Measurements from ENCODE around the gene GALT. TPM values are rescaled to one million over a fixed set of nuclear protein-coding genes. Genes with fewer than 3 reads are reported as not detected.

Gene GALT
- total and polyA plus RNA-seq, 2 donors (not counting 1 experiment from before 2014, with no cell fraction given), result 20.1 to 29.1 TPM

DNA sequence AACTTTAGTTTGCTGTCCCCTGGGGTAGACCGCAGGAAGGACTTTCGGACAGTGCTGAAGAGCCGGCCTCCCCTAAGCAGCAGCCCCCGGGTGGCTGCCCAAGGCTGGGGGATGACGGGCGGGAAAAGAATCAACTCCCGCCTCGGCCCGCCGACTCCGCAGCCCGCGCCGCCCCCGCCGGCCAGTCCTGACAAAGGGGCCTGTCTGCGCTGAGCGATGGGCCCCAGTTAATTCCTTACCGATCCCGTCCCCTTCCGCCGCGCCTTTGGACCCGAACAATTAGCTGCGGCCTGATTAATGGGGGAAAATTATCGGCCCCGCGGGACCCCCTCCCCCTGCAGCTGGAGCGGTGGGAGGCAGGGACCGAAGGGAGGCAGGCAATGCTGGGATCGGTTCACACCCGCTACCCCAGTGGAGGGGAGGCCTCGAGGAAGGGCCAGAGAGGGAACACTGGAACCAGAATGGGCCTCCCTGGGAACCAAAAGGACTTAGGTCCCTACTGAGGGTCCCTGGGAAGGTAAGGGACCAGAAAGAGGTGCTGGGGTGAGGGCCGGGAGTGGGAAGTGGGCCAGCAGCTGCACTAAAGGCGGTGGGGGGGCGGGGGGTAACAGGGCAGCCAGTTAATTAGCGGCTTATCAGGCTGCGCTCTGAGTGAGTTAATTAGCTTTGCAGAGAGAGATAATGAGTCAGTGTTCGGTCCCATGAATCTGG is 21.8 kb upstream of the GALT start:
- H3K9ac ChIP-seq (ENCODE audit: insufficient read depth, low read length), result no peak overlapping the region
- no peak overlapping the region for H2AFZ ChIP-seq (ENCODE audit: low read length)
- no peak overlapping the region for H3K4me2 ChIP-seq (ENCODE audit: extremely low read depth, insufficient read depth, low read length)
- H3K4me1 ChIP-seq (ENCODE audit: control insufficient read depth, extremely low read depth, insufficient read depth, low read length), result no peaks in the 10 kb centered on the region
- no peak for DNase-seq (ENCODE audit: low read depth in 2 of 2)
- no peaks in the 10 kb centered on the region for H4K20me1 ChIP-seq (ENCODE audit: control insufficient read depth, extremely low read depth, insufficient read depth, low read length)
- H3K27ac ChIP-seq (ENCODE audit: insufficient read depth, low read length), result no peak overlapping the region
- no peaks in the 10 kb centered on the region for H3K36me3 ChIP-seq (ENCODE audit: control insufficient read depth, insufficient read depth, low read length)
- no peaks in the 10 kb centered on the region for H3K9me3 ChIP-seq (ENCODE audit: control insufficient read depth, insufficient read depth, low read depth, low read length)
- H3K79me2 ChIP-seq (ENCODE audit: control insufficient read depth, insufficient read depth, low read length), result peaks cover 5% of the 10 kb centered on the region
- peaks cover 65% of the 10 kb centered on the region for H3K27me3 ChIP-seq (ENCODE audit: control insufficient read depth, insufficient read depth, low read length)
- H3K4me3 ChIP-seq (replicated peaks in 1 of 4; ENCODE audit: control extremely low read depth in 1 of 4, insufficient read depth in 1 of 4, low read depth in 3 of 4, low read length in 4 of 4), result no peak overlapping the region
- TF ChIP-seq EZH2 (IDR thresholded peaks at IDR 0.05; ENCODE audit: low read length, missing control alignments), result peak; percentile 20
- TF ChIP-seq, protein P1, sequence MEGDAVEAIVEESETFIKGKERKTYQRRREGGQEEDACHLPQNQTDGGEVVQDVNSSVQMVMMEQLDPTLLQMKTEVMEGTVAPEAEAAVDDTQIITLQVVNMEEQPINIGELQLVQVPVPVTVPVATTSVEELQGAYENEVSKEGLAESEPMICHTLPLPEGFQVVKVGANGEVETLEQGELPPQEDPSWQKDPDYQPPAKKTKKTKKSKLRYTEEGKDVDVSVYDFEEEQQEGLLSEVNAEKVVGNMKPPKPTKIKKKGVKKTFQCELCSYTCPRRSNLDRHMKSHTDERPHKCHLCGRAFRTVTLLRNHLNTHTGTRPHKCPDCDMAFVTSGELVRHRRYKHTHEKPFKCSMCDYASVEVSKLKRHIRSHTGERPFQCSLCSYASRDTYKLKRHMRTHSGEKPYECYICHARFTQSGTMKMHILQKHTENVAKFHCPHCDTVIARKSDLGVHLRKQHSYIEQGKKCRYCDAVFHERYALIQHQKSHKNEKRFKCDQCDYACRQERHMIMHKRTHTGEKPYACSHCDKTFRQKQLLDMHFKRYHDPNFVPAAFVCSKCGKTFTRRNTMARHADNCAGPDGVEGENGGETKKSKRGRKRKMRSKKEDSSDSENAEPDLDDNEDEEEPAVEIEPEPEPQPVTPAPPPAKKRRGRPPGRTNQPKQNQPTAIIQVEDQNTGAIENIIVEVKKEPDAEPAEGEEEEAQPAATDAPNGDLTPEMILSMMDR (conservative IDR thresholded peaks at IDR 0.05 in 1 of 2, IDR thresholded peaks at IDR 0.05 in 1 of 2; ENCODE audit: low read depth in 1 of 2, low read length in 2 of 2), result no peak

DNA sequence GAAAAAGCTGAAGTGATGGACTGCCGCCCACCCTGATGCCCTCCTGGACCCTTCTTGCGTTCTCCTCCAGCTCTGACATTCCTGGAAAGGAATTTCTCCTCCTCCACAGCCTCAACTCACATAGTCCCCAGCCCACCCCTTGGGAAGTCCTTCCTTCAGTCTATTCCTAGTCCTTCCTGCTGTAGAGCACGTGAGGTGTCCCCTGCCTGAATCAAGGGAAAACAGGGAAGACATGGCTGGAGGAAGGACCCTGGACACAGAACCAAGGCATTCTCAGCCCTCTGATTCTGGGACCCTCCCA is 21.3 kb upstream of the GALT start:
- H3K4me1 ChIP-seq (ENCODE audit: control insufficient read depth, extremely low read depth, insufficient read depth, low read length), result no peaks in the 10 kb centered on the region
- no peaks in the 10 kb centered on the region for H4K20me1 ChIP-seq (ENCODE audit: control insufficient read depth, extremely low read depth, insufficient read depth, low read length)
- peaks cover 65% of the 10 kb centered on the region for H3K27me3 ChIP-seq (ENCODE audit: control insufficient read depth, insufficient read depth, low read length)
- H3K27ac ChIP-seq (ENCODE audit: insufficient read depth, low read length), result no peak overlapping the region
- H3K9ac ChIP-seq (ENCODE audit: insufficient read depth, low read length), result no peak overlapping the region
- no peaks in the 10 kb centered on the region for H3K36me3 ChIP-seq (ENCODE audit: control insufficient read depth, insufficient read depth, low read length)
- TF ChIP-seq, protein P1 (conservative IDR thresholded peaks at IDR 0.05 in 1 of 2, IDR thresholded peaks at IDR 0.05 in 1 of 2; ENCODE audit: low read depth in 1 of 2, low read length in 2 of 2), result no peak
- peak; percentile 51 for TF ChIP-seq EZH2 (IDR thresholded peaks at IDR 0.05; ENCODE audit: low read length, missing control alignments)
- H3K9me3 ChIP-seq (ENCODE audit: control insufficient read depth, insufficient read depth, low read depth, low read length), result no peaks in the 10 kb centered on the region
- DNase-seq (ENCODE audit: low read depth in 2 of 2), result no peak
- H2AFZ ChIP-seq (ENCODE audit: low read length), result no peak overlapping the region
- H3K79me2 ChIP-seq (ENCODE audit: control insufficient read depth, insufficient read depth, low read length), result no peaks in the 10 kb centered on the region
- no peak overlapping the region for H3K4me3 ChIP-seq (replicated peaks in 1 of 4; ENCODE audit: control extremely low read depth in 1 of 4, insufficient read depth in 1 of 4, low read depth in 3 of 4, low read length in 4 of 4)
- no peak overlapping the region for H3K4me2 ChIP-seq (ENCODE audit: extremely low read depth, insufficient read depth, low read length)

DNA sequence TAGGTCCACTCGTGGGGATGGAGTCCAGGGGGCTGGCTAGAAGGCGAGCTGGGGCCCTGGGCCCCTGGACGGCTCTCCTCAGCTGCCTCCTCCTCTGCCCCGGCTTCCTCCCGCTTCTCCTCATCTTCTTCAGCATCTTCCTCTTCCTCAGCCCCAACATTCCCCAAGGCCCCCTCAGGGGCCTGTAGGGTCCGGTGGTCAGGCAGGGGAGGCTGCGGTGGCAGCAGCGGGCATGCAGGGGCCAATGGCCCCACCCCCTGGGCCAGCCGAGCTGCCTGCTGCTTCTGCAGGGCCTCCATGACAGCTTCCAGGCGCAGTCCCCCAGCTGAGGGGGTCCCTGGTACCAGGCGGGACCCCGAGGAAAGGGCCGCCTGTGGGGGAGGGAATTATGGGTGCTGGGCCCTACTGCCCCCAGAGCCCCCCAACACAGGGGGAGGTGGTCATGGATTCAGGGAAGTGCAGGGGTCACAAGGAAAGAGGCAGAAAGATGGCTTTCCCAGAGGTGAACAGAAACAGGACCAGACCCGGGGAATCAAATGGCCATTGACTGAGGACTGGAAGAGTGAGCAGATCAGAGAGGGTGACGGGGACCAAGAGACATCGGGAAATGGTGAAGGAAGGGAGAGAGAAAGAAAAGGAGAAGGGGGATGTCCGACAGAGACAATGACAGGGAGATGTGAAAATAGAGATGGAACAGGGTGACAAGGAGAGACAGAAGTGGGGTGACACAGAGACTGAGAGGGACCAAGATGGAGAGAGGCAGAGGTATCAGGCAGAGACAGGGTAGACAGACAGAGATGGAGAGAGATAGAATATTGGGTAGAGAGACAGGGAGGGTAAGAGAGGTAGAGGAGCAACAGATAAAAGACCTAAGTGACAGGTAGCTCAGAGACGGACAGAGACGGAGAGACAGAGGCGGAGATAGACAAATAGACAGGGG is 18.5 kb upstream of the GALT start:
- Histone ChIP-seq H3K36me3 (ENCODE audit: control insufficient read depth, insufficient read depth, low read length) (no peaks in the 10 kb centered on the region), H3K4me1 (ENCODE audit: control insufficient read depth, extremely low read depth, insufficient read depth, low read length) (no peaks in the 10 kb centered on the region), H4K20me1 (ENCODE audit: control insufficient read depth, extremely low read depth, insufficient read depth, low read length) (no peaks in the 10 kb centered on the region), H3K4me2 (ENCODE audit: extremely low read depth, insufficient read depth, low read length) (peak overlapping the region; percentile 58), H3K27me3 (ENCODE audit: control insufficient read depth, insufficient read depth, low read length) (peaks cover 65% of the 10 kb centered on the region), H2AFZ (ENCODE audit: low read length) (no peak overlapping the region), H3K9ac (ENCODE audit: insufficient read depth, low read length) (no peak overlapping the region), H3K79me2 (ENCODE audit: control insufficient read depth, insufficient read depth, low read length) (no peaks in the 10 kb centered on the region), H3K9me3 (ENCODE audit: control insufficient read depth, insufficient read depth, low read depth, low read length) (no peaks in the 10 kb centered on the region), H3K27ac (ENCODE audit: insufficient read depth, low read length) (no peak overlapping the region), H3K4me3 (replicated peaks in 1 of 4; ENCODE audit: control extremely low read depth in 1 of 4, insufficient read depth in 1 of 4, low read depth in 3 of 4, low read length in 4 of 4) (peak overlapping the region in 1 of 4 experiments; percentile 44)
- TF ChIP-seq, protein P1 (conservative IDR thresholded peaks at IDR 0.05 in 1 of 2, IDR thresholded peaks at IDR 0.05 in 1 of 2; ENCODE audit: low read depth in 1 of 2, low read length in 2 of 2), result no peak
- peak; percentile 100 for TF ChIP-seq EZH2 (IDR thresholded peaks at IDR 0.05; ENCODE audit: low read length, missing control alignments)
- DNase-seq (ENCODE audit: low read depth in 2 of 2), result no peak
